Measurements from ENCODE around the gene ATAD1. TPM values are rescaled to one million over a fixed set of nuclear protein-coding genes. Genes with fewer than 3 reads are reported as not detected.
"Not testable (repeated sequence)": the region's sequence is repeated elsewhere in the genome, so short reads cannot be mapped to it uniquely, and the experiment has no call there.

ATAD1 gene
- total and polyA plus RNA-seq, 4 experiments from 2014 or later, result 39.6 to 52.0 (median 44.0) TPM

GRCh38 chr10:87849001-87849400 is 31.0 kb upstream of the ATAD1 start:
- H3K36me3 ChIP-seq (ENCODE audit: insufficient read depth, low read length), result no peaks in the 10 kb centered on the region
- no peak overlapping the region for H3K27ac Mint-ChIP-seq
- H3K36me3 Mint-ChIP-seq, result no peaks in the 10 kb centered on the region
- no peak for DNase-seq
- H3K4me1 Mint-ChIP-seq, result peaks cover 6 to 8% (median 7%) of the 10 kb centered on the region in 4 donors
- H3K27me3 ChIP-seq (ENCODE audit: insufficient read depth, low read length), result no peaks in the 10 kb centered on the region
- no peaks in the 10 kb centered on the region for H3K9me3 ChIP-seq (ENCODE audit: control insufficient read depth in 1 of 2, low read length in 2 of 2)
- ChIA-PET CTCF (ENCODE audit: partially characterized antibody) (interaction anchor here (1.1 to 4.7 kb wide), 8 partner anchors 10 to 705 kb away, joined by 3 to 57 read pairs (median 11); partner anchors contain the start of gene ATAD1), POLR2A (ENCODE audit: partially characterized antibody) (interaction anchor here (1.5 kb wide), 1 partner anchor 31 kb away, joined by 4 read pairs; the partner anchor contains the start of gene ATAD1)
- peaks cover 6% of the 10 kb centered on the region for H3K4me1 ChIP-seq (ENCODE audit: insufficient read depth, low read length)
- H3K27ac ChIP-seq (ENCODE audit: low read depth, low read length), result no peak overlapping the region
- H3K4me3 Mint-ChIP-seq, result no peak overlapping the region
- peaks cover 0 to 1% of the 10 kb centered on the region in 2 donors for H3K27me3 Mint-ChIP-seq
- H3K4me3 ChIP-seq (ENCODE audit: low read length in 2 of 2), result no peak overlapping the region
- no peaks in the 10 kb centered on the region for H3K9me3 Mint-ChIP-seq
- intact Hi-C loops (cut with micrococcal nuclease), result no loop called here

- H3K9me3 ChIP-seq (ENCODE audit: control insufficient read depth in 1 of 2, low read length in 2 of 2), result no peaks in the 10 kb centered on the region
- peaks cover 6% of the 10 kb centered on the region for H3K4me1 ChIP-seq (ENCODE audit: insufficient read depth, low read length)
- H3K36me3 ChIP-seq (ENCODE audit: insufficient read depth, low read length), result no peaks in the 10 kb centered on the region
- Mint-ChIP-seq H3K4me3 (no peak overlapping the region), H3K36me3 (no peaks in the 10 kb centered on the region), H3K4me1 (peaks cover 6 to 8% (median 8%) of the 10 kb centered on the region in 4 donors), H3K27ac (no peak overlapping the region), H3K9me3 (no peaks in the 10 kb centered on the region), H3K27me3 (peaks cover 0 to 1% of the 10 kb centered on the region in 2 donors)
- no peak for DNase-seq
- no peaks in the 10 kb centered on the region for H3K27me3 ChIP-seq (ENCODE audit: insufficient read depth, low read length)
- CTCF ChIA-PET (ENCODE audit: partially characterized antibody), result interaction anchor here (0.8 to 2.7 kb wide), 3 partner anchors 10 to 542 kb away, joined by 3 to 14 read pairs (median 5); partner anchors contain the start of gene ATAD1
- intact Hi-C loops (cut with micrococcal nuclease), result no loop called here
- POLR2A ChIA-PET (ENCODE audit: partially characterized antibody), result interaction anchor here (1.1 kb wide), 1 partner anchor 29 kb away, joined by 3 read pairs; the partner anchor contains the start of gene ATAD1
- no peak overlapping the region for H3K27ac ChIP-seq (ENCODE audit: low read depth, low read length)
- H3K4me3 ChIP-seq (ENCODE audit: low read length in 2 of 2), result no peak overlapping the region
Measured at GRCh38 chr10:87847550-87847949, 29.5 kb upstream of the ATAD1 start.

- H3K27ac Mint-ChIP-seq; H3K9me3 Mint-ChIP-seq; H3K4me1 ChIP-seq (ENCODE audit: insufficient read depth, low read length); H3K9me3 ChIP-seq (ENCODE audit: control insufficient read depth in 1 of 2, low read length in 2 of 2); DNase-seq; H3K36me3 ChIP-seq (ENCODE audit: insufficient read depth, low read length); H3K27me3 ChIP-seq (ENCODE audit: insufficient read depth, low read length); intact Hi-C loops (cut with micrococcal nuclease); H3K4me3 Mint-ChIP-seq; H3K4me1 Mint-ChIP-seq; H3K4me3 ChIP-seq (ENCODE audit: low read length in 2 of 2); H3K36me3 Mint-ChIP-seq; H3K27ac ChIP-seq (ENCODE audit: low read depth, low read length); H3K27me3 Mint-ChIP-seq: not testable (repeated sequence)
- CTCF ChIA-PET (ENCODE audit: partially characterized antibody), result interaction anchor here (0.7 to 1.9 kb wide), 4 partner anchors 12 to 546 kb away, joined by 3 to 6 read pairs (median 3); no protein-coding TSS in a partner anchor
- POLR2A ChIA-PET (ENCODE audit: partially characterized antibody), result interaction anchor here (1.1 kb wide), 1 partner anchor 29 kb away, joined by 3 read pairs; the partner anchor contains the start of gene ATAD1
Measured at GRCh38 chr10:87846711-87847110, 28.7 kb upstream of the ATAD1 start.

GRCh38 chr10:87846023-87846422 is 28.0 kb upstream of the ATAD1 start:
- Histone ChIP-seq H3K36me3 (ENCODE audit: insufficient read depth, low read length) (no peaks in the 10 kb centered on the region), H3K9me3 (ENCODE audit: control insufficient read depth in 1 of 2, low read length in 2 of 2) (no peaks in the 10 kb centered on the region), H3K27ac (ENCODE audit: low read depth, low read length) (no peak overlapping the region), H3K27me3 (ENCODE audit: insufficient read depth, low read length) (no peaks in the 10 kb centered on the region), H3K4me1 (ENCODE audit: insufficient read depth, low read length) (peaks cover 5% of the 10 kb centered on the region), H3K4me3 (ENCODE audit: low read length in 2 of 2) (no peak overlapping the region)
- H3K4me3 Mint-ChIP-seq, result no peak overlapping the region
- H3K27me3 Mint-ChIP-seq, result peaks cover 0 to 1% of the 10 kb centered on the region in 2 donors
- intact Hi-C loops (cut with micrococcal nuclease), result no loop called here
- POLR2A ChIA-PET (ENCODE audit: partially characterized antibody), result interaction anchor here (0.5 kb wide), 1 partner anchor 269 kb away, joined by 3 read pairs; no protein-coding TSS in a partner anchor
- peaks cover 4 to 6% (median 4%) of the 10 kb centered on the region in 4 donors for H3K4me1 Mint-ChIP-seq
- no peak for DNase-seq
- no peaks in the 10 kb centered on the region for H3K36me3 Mint-ChIP-seq
- H3K27ac Mint-ChIP-seq, result no peak overlapping the region
- CTCF ChIA-PET (ENCODE audit: partially characterized antibody), result interaction anchor here (0.7 to 1.9 kb wide), 5 partner anchors 13 to 707 kb away, joined by 3 to 6 read pairs (median 3); no protein-coding TSS in a partner anchor
- H3K9me3 Mint-ChIP-seq, result no peaks in the 10 kb centered on the region

- H3K27ac Mint-ChIP-seq, result no peak overlapping the region
- DNase-seq, result no peak
- peaks cover 1% of the 10 kb centered on the region for H3K4me1 ChIP-seq (ENCODE audit: insufficient read depth, low read length)
- peaks cover 0 to 1% of the 10 kb centered on the region in 2 donors for H3K27me3 Mint-ChIP-seq
- no peaks in the 10 kb centered on the region for H3K9me3 Mint-ChIP-seq
- no peak overlapping the region for H3K4me3 ChIP-seq (ENCODE audit: low read length in 2 of 2)
- POLR2A ChIA-PET (ENCODE audit: partially characterized antibody), result interaction anchor here (0.5 kb wide), 1 partner anchor 269 kb away, joined by 3 read pairs; no protein-coding TSS in a partner anchor
- peaks cover 0 to 2% (median under 1%) of the 10 kb centered on the region in 4 donors for H3K4me1 Mint-ChIP-seq
- H3K27ac ChIP-seq (ENCODE audit: low read depth, low read length), result no peak overlapping the region
- H3K27me3 ChIP-seq (ENCODE audit: insufficient read depth, low read length), result no peaks in the 10 kb centered on the region
- intact Hi-C loops (cut with micrococcal nuclease), result no loop called here
- H3K4me3 Mint-ChIP-seq, result no peak overlapping the region
- CTCF ChIA-PET (ENCODE audit: partially characterized antibody), result interaction anchor here (1.6 to 1.9 kb wide), 3 partner anchors 13 to 707 kb away, joined by 3 to 6 read pairs (median 6); no protein-coding TSS in a partner anchor
- no peaks in the 10 kb centered on the region for H3K36me3 Mint-ChIP-seq
- H3K36me3 ChIP-seq (ENCODE audit: insufficient read depth, low read length), result no peaks in the 10 kb centered on the region
- H3K9me3 ChIP-seq (ENCODE audit: control insufficient read depth in 1 of 2, low read length in 2 of 2), result no peaks in the 10 kb centered on the region
Measured at GRCh38 chr10:87845624-87845998, 27.6 kb upstream of the ATAD1 start.

- Histone ChIP-seq H3K36me3 (ENCODE audit: insufficient read depth, low read length) (no peaks in the 10 kb centered on the region), H3K9me3 (ENCODE audit: control insufficient read depth in 1 of 2, low read length in 2 of 2) (no peaks in the 10 kb centered on the region), H3K4me1 (ENCODE audit: insufficient read depth, low read length) (no peaks in the 10 kb centered on the region), H3K4me3 (ENCODE audit: low read length in 2 of 2) (no peak overlapping the region), H3K27me3 (ENCODE audit: insufficient read depth, low read length) (no peaks in the 10 kb centered on the region), H3K27ac (ENCODE audit: low read depth, low read length) (no peak overlapping the region)
- Mint-ChIP-seq H3K4me3 (no peak overlapping the region), H3K9me3 (no peaks in the 10 kb centered on the region), H3K4me1 (peaks cover 0 to 2% (median under 1%) of the 10 kb centered on the region in 4 donors), H3K27ac (no peak overlapping the region), H3K36me3 (no peaks in the 10 kb centered on the region), H3K27me3 (peaks cover 0 to 1% of the 10 kb centered on the region in 2 donors)
- intact Hi-C loops (cut with micrococcal nuclease), result no loop called here
- POLR2A ChIA-PET (ENCODE audit: partially characterized antibody), result no interaction called here
- DNase-seq, result no peak
- CTCF ChIA-PET (ENCODE audit: partially characterized antibody), result interaction anchor here (1.6 to 1.9 kb wide), 3 partner anchors 14 to 708 kb away, joined by 3 to 6 read pairs (median 6); no protein-coding TSS in a partner anchor
Measured at GRCh38 chr10:87844837-87845623, 27.0 kb upstream of the ATAD1 start.

- ChIA-PET CTCF (ENCODE audit: partially characterized antibody) (no interaction called here), POLR2A (ENCODE audit: partially characterized antibody) (no interaction called here)
- Histone ChIP-seq H3K9me3 (ENCODE audit: control insufficient read depth in 1 of 2, low read length in 2 of 2) (no peaks in the 10 kb centered on the region), H3K27ac (ENCODE audit: low read depth, low read length) (no peak overlapping the region), H3K4me3 (ENCODE audit: low read length in 2 of 2) (no peak overlapping the region), H3K36me3 (ENCODE audit: insufficient read depth, low read length) (no peaks in the 10 kb centered on the region), H3K27me3 (ENCODE audit: insufficient read depth, low read length) (no peaks in the 10 kb centered on the region), H3K4me1 (ENCODE audit: insufficient read depth, low read length) (no peaks in the 10 kb centered on the region)
- Mint-ChIP-seq H3K4me3 (no peak overlapping the region), H3K36me3 (no peaks in the 10 kb centered on the region), H3K27ac (no peak overlapping the region), H3K27me3 (peaks cover 0 to 1% of the 10 kb centered on the region in 2 donors), H3K4me1 (peaks cover 0 to 2% (median under 1%) of the 10 kb centered on the region in 4 donors), H3K9me3 (no peaks in the 10 kb centered on the region)
- DNase-seq, result no peak
- intact Hi-C loops (cut with micrococcal nuclease), result no loop called here
Measured at GRCh38 chr10:87843714-87844113, 25.7 kb upstream of the ATAD1 start.
